Measurements from ENCODE around the gene TTLL13. TPM values are rescaled to one million over a fixed set of nuclear protein-coding genes. Genes with fewer than 3 reads are reported as not detected.

Gene TTLL13
- total and polyA plus RNA-seq, 2 experiments from 2014 or later = not detected

- Histone ChIP-seq H2AFZ (peak within 1 kb of the TSS; percentile 80), H3K9me2 (replicated peaks; ENCODE audit: insufficient read depth) (no peaks in the 10 kb centered on the region), H3K79me2 (peaks cover 20% of the 10 kb centered on the region), H4K20me1 (ENCODE audit: insufficient read depth, poor library complexity, severe bottlenecking) (no peaks in the 10 kb centered on the region), H3K36me3 (replicated peaks; ENCODE audit: insufficient read depth, low read depth) (no peaks in the 10 kb centered on the region), H3K4me3 (peak within 1 kb of the TSS; percentile 65), H3K4me1 (ENCODE audit: insufficient read depth) (peaks cover 23% of the 10 kb centered on the region), H3K4me2 (peak within 1 kb of the TSS; percentile 87), H3K9me3 (ENCODE audit: low read depth) (no peaks in the 10 kb centered on the region), H3K27me3 (no peaks in the 10 kb centered on the region), H3K27ac (peak within 1 kb of the TSS; percentile 94)
- DNase-seq (ENCODE audit: low spot score) = peak; percentile 41
- no peak for TF ChIP-seq EZH2 (IDR thresholded peaks at IDR 0.05; ENCODE audit: borderline replicate concordance)
- no peak for TF ChIP-seq EZH2phosphoT487 (IDR thresholded peaks at IDR 0.05; ENCODE audit: low read depth, severe bottlenecking, unreplicated experiment)
- TF ChIP-seq CTCF (IDR thresholded peaks at IDR 0.05; ENCODE audit: poor library complexity) = no peak
- WGBS (ENCODE audit: low lambda C conversion rate, missing lambda C conversion rate) = 19% methylated on average over 28 of the region's 49 CpGs
Measured at GRCh38 chr15:90234096-90234988, 15.0 kb upstream of the TTLL13 start, which contains the start of gene GDPGP1. TSS of gene GDPGP1 (plus strand) at chr15:90234209. CDS start at chr15:90240909, 6,700 bp downstream.

GRCh38 chr15:90239371-90239770, 10.0 kb upstream of the TTLL13 start:
- no peaks in the 10 kb centered on the region for H4K20me1 ChIP-seq (ENCODE audit: insufficient read depth, poor library complexity, severe bottlenecking)
- H3K4me3 ChIP-seq = no peak overlapping the region
- H3K4me2 ChIP-seq = no peak overlapping the region
- 89% methylated on average over 3 of the region's 3 CpGs for WGBS (ENCODE audit: low lambda C conversion rate, missing lambda C conversion rate)
- TF ChIP-seq EZH2phosphoT487 (IDR thresholded peaks at IDR 0.05; ENCODE audit: low read depth, severe bottlenecking, unreplicated experiment) (no peak), EZH2 (IDR thresholded peaks at IDR 0.05; ENCODE audit: borderline replicate concordance) (no peak), CTCF (IDR thresholded peaks at IDR 0.05; ENCODE audit: poor library complexity) (no peak)
- H3K9me3 ChIP-seq (ENCODE audit: low read depth) = no peaks in the 10 kb centered on the region
- H2AFZ ChIP-seq = no peak overlapping the region
- H3K9me2 ChIP-seq (replicated peaks; ENCODE audit: insufficient read depth) = no peaks in the 10 kb centered on the region
- no peaks in the 10 kb centered on the region for H3K36me3 ChIP-seq (replicated peaks; ENCODE audit: insufficient read depth, low read depth)
- no peak for DNase-seq (ENCODE audit: low spot score)
- no peak overlapping the region for H3K27ac ChIP-seq
- no peaks in the 10 kb centered on the region for H3K4me1 ChIP-seq (ENCODE audit: insufficient read depth)
- no peaks in the 10 kb centered on the region for H3K79me2 ChIP-seq
- H3K27me3 ChIP-seq = no peaks in the 10 kb centered on the region

- Histone ChIP-seq H3K4me2 (no peak overlapping the region), H3K79me2 (no peaks in the 10 kb centered on the region), H3K27ac (no peak overlapping the region), H3K9me2 (replicated peaks; ENCODE audit: insufficient read depth) (no peaks in the 10 kb centered on the region), H3K4me1 (ENCODE audit: insufficient read depth) (no peaks in the 10 kb centered on the region), H4K20me1 (ENCODE audit: insufficient read depth, poor library complexity, severe bottlenecking) (no peaks in the 10 kb centered on the region), H3K9me3 (ENCODE audit: low read depth) (no peaks in the 10 kb centered on the region), H3K36me3 (replicated peaks; ENCODE audit: insufficient read depth, low read depth) (no peaks in the 10 kb centered on the region), H2AFZ (no peak overlapping the region), H3K4me3 (no peak overlapping the region), H3K27me3 (no peaks in the 10 kb centered on the region)
- DNase-seq (ENCODE audit: low spot score) = no peak
- TF ChIP-seq EZH2 (IDR thresholded peaks at IDR 0.05; ENCODE audit: borderline replicate concordance) = no peak
- TF ChIP-seq CTCF (IDR thresholded peaks at IDR 0.05; ENCODE audit: poor library complexity) = no peak
- no peak for TF ChIP-seq EZH2phosphoT487 (IDR thresholded peaks at IDR 0.05; ENCODE audit: low read depth, severe bottlenecking, unreplicated experiment)
- 92% methylated on average over 8 of the region's 8 CpGs for WGBS (ENCODE audit: low lambda C conversion rate, missing lambda C conversion rate)
Measured at GRCh38 chr15:90240856-90241255, 8.5 kb upstream of the TTLL13 start.

Data from hepatocyte (in vitro differentiated cells).